Measurements from ENCODE around the gene CTSG.
"Not testable (repeated sequence)": the region's sequence is repeated elsewhere in the genome, so short reads cannot be mapped to it uniquely, and the experiment has no call there.

The CTSG gene

GRCh38 chr14:24576182-24576581 is at the start of gene CTSG:
Gene CTSG (minus strand): TSS chr14:24576250. CDS start chr14:24576223, 27 bp downstream.
- in situ Hi-C loops (cut with MboI; ENCODE audit: low sequenced_read_pairs) = no loop called here

DNA sequence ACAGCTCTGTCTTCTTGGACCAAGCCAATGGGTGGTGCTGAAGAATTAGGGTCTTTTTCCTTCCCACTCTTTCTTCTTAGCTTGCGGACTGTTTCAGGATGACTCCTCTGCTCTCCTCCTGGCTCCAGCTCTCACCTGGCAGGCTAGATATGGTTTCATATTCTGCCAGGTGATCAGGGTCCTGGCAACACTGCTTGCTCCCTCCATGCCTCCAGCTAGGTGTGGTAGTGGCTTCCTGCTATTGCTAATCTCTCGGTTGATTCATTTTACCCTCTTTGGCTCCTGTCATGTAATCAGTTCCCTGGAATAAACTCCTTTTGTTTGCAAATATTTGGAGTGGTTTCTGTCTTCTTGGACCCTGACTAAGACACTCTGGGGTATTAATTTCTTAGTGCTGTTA is 37.7 kb upstream of the CTSG start:
- in situ Hi-C loops (cut with MboI; ENCODE audit: low sequenced_read_pairs) = no loop called here

GRCh38 chr14:24613241-24613640 is 37.2 kb upstream of the CTSG start:
- in situ Hi-C loops (cut with MboI; ENCODE audit: low sequenced_read_pairs) = no loop called here

DNA sequence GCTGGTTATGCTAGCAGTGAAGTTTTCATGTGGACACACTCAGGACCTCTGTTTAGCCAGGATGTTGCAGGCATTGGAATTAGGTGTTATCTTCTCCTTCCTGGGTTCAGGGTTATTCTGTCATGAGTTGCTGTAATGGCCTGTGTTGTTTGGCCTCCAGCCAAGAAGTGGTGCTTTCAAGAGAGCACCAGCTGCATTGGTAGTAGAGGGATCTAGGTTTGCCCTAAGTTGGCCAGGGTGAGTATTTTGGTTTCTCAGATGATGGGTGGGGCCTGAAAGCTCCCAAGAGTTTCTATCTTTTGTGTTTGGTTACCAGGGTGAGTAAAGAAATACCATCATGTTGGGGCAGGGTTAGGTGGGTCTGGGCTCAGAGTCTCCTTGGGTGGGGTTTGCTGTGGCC is 36.1 kb upstream of the CTSG start:
- in situ Hi-C loops (cut with MboI; ENCODE audit: low sequenced_read_pairs) = no loop called here

- in situ Hi-C loops (cut with MboI; ENCODE audit: low sequenced_read_pairs) = no loop called here
Observed at GRCh38 chr14:24609655-24610344, 33.8 kb upstream of the CTSG start, which contains the start of gene GZMH. Gene GZMH (minus strand): TSS chr14:24609685. CDS start chr14:24609613, 72 bp downstream.

DNA sequence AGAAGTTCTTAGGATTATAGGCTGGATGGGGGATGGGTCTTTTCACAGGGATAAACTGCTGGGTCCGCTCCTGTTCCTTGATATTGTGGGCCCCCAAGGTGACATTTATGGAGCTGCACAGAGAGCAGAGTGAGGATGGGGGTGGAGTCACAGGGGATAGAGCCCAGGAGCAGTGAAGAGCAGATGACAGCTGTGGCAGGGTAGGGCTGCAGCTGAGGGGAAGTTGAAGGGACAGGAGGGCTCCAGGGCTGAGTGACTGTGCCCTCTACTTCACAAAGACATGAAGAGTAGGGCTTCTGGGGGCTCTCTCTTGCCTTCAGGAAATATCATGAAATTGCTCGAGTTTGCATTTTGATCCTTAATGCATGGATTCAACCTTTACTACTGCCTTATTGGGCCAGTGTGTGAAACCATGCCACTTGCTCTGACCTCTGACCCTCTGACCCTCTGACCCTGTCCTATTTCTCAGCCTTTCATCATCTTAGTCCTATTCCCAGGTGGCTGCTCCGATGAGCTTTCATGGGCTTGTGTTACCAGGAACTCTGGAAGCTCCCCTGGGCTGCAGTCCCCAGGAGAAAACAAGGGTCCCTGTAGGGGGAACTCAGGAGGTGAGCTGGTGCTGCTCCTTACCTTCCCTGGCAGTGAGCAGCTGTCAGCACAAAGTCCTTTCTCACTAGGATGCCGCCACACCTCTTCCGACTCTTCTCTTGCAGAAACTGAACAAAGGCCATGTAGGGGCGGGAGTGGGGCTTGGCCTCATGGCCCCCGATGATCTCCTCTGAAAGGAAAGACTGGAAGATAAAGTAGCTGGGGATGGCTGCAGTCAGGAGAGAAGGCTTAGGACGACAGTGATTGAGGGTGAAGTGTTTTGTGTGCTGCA is 31.8 kb upstream of the CTSG start:
- in situ Hi-C loops (cut with MboI; ENCODE audit: low sequenced_read_pairs) = no loop called here

DNA sequence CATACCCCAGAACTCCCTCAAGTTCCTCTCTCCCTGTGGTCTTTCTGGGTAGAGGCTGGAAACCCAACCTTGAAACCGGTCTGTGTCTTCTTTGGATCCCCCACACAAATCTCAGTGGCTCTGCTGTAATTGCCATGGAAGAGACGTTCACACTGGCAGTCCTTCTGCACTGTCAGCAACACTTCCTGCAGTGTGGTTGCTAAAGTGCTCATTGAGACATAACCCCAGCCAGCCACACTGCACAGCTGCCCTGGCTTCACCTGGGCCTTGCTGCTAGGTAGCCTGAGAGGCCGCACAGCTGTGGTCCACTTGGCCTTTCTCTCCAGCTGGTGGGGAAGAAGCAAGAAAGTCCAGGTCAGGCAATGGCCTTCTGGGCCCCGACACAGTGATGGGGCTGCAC is 31.0 kb upstream of the CTSG start:
- in situ Hi-C loops (cut with MboI; ENCODE audit: low sequenced_read_pairs) = no loop called here

- in situ Hi-C loops (cut with MboI; ENCODE audit: low sequenced_read_pairs) = no loop called here
Observed at GRCh38 chr14:24606297-24606696, 30.2 kb upstream of the CTSG start.

GRCh38 chr14:24605435-24606190 is 29.6 kb upstream of the CTSG start:
- in situ Hi-C loops (cut with MboI; ENCODE audit: low sequenced_read_pairs) = no loop called here

GRCh38 chr14:24597403-24597802 is 21.4 kb upstream of the CTSG start:
- in situ Hi-C loops (cut with MboI; ENCODE audit: low sequenced_read_pairs) = no loop called here

DNA sequence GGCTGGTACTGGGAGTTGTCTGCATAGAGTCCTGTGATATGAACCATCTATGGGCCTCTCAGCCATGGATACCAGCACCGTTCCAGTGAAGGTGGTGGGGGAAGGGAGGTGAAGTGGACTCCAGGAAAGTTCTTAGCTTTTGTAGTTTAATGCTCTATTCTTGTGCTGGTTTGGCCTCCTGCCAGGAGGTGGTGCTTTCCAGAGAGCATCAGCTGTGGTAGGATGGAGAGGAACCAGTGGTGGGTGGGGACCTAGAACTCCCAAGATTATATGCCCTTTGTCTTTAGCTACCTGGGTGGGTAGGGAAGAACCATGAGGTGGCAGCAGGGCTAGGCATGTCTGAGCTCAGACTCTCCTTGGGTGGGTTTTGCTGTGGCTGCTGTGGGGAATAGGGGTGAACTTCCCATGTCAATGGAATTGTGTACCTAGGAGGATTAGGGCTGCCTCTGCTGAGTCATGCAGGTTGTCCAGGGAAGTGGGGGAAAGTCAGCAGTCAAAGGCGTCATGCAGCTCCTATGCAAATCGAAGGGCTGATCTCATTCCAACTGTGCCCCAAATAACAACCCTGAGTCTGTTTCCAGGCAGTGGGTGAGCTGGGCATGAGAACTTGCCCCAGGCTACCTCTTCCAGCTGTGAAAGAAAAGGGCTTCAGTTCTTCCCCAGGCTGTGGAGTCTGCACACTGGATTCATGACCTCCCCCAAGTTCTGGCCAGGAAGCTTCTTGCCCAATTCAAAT is 19.2 kb upstream of the CTSG start:
- in situ Hi-C loops (cut with MboI; ENCODE audit: low sequenced_read_pairs) = no loop called here

DNA sequence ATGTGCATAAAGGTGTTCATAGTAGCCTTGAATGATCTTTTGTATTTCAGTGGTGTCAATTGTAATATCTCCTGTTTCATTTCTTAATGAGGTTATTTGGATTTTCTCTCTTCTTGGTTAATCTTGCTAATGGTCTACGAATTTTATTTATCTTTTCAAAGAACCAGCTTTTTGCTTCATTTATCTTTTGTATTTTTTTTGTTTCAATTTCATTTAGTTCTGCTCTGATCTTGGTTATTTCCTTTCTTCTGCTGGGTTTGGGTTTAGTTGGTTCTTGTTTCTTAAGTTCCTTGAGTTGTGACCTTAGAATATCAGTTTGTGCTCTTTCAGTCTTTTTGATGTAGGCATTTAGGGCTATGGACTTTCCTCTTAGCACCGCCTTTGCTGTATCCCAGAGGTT is 15.0 kb upstream of the CTSG start:
- in situ Hi-C loops (cut with MboI; ENCODE audit: low sequenced_read_pairs) = not testable (repeated sequence)

DNA sequence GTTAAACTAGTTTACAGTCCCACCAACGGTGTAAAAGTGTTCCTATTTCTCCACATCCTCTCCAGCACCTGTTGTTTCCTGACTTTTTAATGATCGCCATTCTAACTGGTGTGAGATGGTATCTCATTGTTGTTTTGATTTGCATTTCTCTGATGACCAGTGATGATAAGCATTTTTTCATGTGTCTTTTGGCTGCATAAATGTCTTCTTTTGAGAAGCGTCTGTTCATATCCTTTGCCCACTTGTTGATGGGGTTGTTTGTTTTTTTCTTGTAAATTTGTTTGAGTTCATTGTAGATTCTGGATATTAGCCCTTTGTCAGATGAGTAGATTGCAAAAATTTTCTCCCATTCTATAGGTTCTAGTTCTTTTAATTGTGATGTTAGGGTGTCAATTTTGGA is 8.4 kb upstream of the CTSG start:
- in situ Hi-C loops (cut with MboI; ENCODE audit: low sequenced_read_pairs) = not testable (repeated sequence)

DNA sequence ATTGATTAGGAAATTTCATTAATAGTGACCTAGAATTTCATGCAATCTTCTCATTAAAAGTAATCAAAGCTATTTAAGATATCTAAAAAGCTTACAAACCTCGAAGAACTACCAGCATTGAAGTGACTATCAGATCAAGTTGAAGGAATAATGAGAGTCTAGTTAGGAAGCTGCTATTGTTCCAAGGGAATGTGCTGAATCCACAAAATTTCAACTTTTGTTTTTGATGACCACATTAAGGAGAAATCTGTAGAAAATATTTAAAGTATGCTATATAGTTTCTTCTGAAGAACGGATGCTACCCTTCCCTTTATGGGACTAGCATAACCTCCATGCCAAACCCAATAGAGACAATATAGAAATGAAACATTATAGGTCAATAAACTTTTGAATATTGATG is 2.5 kb upstream of the CTSG start:
- in situ Hi-C loops (cut with MboI; ENCODE audit: low sequenced_read_pairs) = no loop called here

DNA sequence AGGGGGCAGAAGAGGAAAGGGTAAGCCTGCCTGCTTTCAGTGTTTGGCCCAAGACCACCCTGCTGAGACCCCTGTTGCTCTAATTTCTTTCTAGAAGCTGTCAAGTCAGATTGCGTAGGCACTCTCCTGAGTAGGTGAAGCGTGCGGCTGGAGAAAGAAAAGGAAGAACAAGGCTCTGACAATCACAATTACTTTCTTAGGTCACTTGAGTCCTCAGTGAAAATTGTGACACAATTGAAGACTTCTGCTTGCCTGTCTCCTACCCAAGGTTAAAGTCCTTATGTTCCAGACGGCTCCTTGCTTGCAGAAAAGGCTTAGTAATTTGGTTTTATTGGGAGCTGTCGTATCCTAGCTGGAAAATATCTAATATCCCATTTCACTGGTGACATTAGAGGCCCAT is 721 bp upstream of the CTSG start:
- in situ Hi-C loops (cut with MboI; ENCODE audit: low sequenced_read_pairs) = no loop called here

DNA sequence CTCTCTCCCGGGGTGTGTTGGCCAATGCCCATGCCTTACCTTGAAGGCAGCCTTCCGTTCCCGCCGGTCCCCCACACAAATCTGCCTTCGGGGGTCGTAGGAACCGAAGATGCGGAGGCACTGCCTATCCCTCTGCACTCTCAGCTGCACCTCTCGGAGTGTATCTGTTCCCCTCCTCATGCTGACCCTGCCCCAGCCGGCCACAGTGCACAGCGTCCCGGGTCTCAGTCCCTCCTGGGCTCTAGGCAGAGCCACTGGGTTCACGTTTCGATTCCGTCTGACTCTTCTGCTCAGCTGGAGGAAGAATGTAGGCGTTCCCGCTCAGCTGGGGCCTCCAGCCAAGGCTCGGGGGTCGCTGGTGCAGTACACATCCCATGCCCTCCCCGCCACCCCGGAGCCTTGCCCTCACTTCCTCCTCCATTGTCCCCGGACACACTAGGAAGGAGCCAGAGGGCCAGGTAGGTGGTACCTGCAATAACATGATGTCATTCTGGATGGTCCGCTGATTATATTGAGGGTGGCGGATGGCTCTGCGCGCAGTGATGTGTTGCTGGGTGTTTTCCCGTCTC is 1.8 kb downstream of the CTSG start:
- in situ Hi-C loops (cut with MboI; ENCODE audit: low sequenced_read_pairs) = no loop called here

- in situ Hi-C loops (cut with MboI; ENCODE audit: low sequenced_read_pairs) = no loop called here
Observed at GRCh38 chr14:24566318-24566717, 9.7 kb downstream of the CTSG start.

GRCh38 chr14:24565766-24566165 is 10.3 kb downstream of the CTSG start:
- in situ Hi-C loops (cut with MboI; ENCODE audit: low sequenced_read_pairs) = no loop called here

DNA sequence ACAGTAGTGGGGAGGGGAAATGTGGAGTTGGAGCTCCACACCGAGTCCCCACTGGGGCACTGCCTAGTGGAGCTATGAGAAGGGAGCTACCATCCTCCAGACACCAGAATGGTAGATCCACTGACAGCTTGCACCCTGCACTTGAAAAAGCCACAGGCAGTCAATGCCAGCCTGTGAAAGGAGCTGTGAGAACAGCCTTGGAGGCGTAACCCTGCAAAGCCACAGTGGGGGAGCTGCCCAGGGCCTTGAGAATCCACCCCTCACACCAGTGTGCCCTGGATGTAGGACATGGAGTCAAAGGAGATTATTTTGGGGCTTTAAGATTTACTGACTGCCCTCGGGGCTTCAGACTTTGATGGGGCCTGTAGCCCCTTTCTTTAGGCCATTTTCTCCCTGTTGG is 12.5 kb downstream of the CTSG start:
- in situ Hi-C loops (cut with MboI; ENCODE audit: low sequenced_read_pairs) = no loop called here

GRCh38 chr14:24556756-24557155 is 19.3 kb downstream of the CTSG start:
- in situ Hi-C loops (cut with MboI; ENCODE audit: low sequenced_read_pairs) = no loop called here
